ENCODE results near the gene WDR33.
"Not testable (repeated sequence)": the region's sequence is repeated elsewhere in the genome, so short reads cannot be mapped to it uniquely, and the experiment has no call there.

The WDR33 gene

DNA sequence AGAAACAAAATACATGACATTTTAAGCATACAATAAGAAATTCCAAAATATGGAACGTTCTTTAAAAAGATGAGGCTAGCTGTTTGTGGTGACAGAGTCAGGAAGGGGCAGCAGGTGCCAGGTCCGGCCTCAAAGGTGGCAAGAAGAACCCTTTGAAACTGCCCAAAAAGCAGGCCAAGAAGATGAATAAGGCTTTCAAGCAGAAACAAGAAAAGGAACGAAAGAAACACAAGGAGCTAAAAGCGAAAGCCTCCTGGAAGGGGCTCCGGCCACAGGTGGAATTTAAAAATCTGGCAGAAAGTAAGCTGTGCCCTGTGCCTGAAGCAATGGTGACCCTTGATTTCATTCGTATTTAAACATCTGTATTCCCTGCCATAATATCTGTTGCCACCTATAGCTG is 5.5 kb downstream of the WDR33 start:
- Histone ChIP-seq H3K27me3 (replicated peaks; ENCODE audit: control insufficient read depth, insufficient read depth, low read length) (no peaks in the 10 kb centered on the region), H3K36me3 (ENCODE audit: control insufficient read depth, insufficient read depth, low read length) (no peaks in the 10 kb centered on the region; the same call in 1 of the 2 replicates), H3K4me3 (replicated peaks; ENCODE audit: low read depth, low read length) (no peak overlapping the region)
- TF ChIP-seq, protein P1, sequence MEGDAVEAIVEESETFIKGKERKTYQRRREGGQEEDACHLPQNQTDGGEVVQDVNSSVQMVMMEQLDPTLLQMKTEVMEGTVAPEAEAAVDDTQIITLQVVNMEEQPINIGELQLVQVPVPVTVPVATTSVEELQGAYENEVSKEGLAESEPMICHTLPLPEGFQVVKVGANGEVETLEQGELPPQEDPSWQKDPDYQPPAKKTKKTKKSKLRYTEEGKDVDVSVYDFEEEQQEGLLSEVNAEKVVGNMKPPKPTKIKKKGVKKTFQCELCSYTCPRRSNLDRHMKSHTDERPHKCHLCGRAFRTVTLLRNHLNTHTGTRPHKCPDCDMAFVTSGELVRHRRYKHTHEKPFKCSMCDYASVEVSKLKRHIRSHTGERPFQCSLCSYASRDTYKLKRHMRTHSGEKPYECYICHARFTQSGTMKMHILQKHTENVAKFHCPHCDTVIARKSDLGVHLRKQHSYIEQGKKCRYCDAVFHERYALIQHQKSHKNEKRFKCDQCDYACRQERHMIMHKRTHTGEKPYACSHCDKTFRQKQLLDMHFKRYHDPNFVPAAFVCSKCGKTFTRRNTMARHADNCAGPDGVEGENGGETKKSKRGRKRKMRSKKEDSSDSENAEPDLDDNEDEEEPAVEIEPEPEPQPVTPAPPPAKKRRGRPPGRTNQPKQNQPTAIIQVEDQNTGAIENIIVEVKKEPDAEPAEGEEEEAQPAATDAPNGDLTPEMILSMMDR (IDR thresholded peaks at IDR 0.05; ENCODE audit: insufficient read depth, low read length, poor library complexity, severe bottlenecking) = no peak
- no peak for DNase-seq (ENCODE audit: extremely low read depth, insufficient read length)

DNA sequence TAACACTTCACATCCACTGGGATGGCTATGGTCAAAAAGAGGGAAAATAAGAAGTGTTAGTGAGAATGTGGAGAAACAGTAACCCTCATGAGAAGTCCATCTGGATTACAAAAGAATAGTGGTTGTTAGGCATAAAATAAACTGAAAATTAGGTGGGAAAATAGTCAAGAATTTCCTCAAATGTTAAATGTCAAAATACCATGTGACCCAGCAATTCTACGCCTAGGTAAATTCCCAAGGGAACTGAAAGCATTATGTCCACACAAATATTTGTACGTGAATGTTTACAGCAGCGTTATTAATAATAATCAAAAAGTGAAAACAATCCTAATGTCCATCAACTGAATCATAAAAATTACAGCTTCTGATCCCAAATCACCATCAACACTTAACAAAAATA is 11.0 kb downstream of the WDR33 start:
- Histone ChIP-seq H3K4me3 (replicated peaks; ENCODE audit: low read depth, low read length) (no peak overlapping the region), H3K27me3 (replicated peaks; ENCODE audit: control insufficient read depth, insufficient read depth, low read length) (no peaks in the 10 kb centered on the region), H3K36me3 (ENCODE audit: control insufficient read depth, insufficient read depth, low read length) (no peaks in the 10 kb centered on the region; the same call in 1 of the 2 replicates)
- TF ChIP-seq, protein P1 (IDR thresholded peaks at IDR 0.05; ENCODE audit: insufficient read depth, low read length, poor library complexity, severe bottlenecking) = no peak
- DNase-seq (ENCODE audit: extremely low read depth, insufficient read length) = no peak

DNA sequence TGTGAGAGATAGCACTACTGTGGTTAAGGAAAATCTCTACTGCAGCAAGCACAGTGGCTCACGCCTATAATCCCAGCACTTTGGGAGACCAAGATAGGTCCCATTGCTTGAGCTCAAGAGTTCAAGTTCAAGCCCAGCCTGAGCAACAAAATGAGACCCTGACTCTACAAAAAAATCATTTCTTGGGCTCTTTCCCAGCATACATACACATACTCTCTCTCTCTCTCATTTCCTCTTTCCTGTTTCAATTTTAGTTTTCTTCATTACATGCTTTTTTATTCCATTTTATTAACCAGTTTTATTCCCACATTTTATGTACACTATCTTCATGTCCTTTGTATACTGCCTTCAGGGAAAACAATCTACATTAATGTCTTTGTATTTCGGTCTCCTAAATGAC is 14.6 kb downstream of the WDR33 start:
- peak; percentile 7 for DNase-seq (ENCODE audit: extremely low read depth, insufficient read length)
- Histone ChIP-seq H3K27me3 (replicated peaks; ENCODE audit: control insufficient read depth, insufficient read depth, low read length) (no peaks in the 10 kb centered on the region), H3K4me3 (replicated peaks; ENCODE audit: low read depth, low read length) (no peak overlapping the region), H3K36me3 (ENCODE audit: control insufficient read depth, insufficient read depth, low read length) (no peaks in the 10 kb centered on the region; the same call in 1 of the 2 replicates)
- TF ChIP-seq, protein P1 (IDR thresholded peaks at IDR 0.05; ENCODE audit: insufficient read depth, low read length, poor library complexity, severe bottlenecking) = no peak

DNA sequence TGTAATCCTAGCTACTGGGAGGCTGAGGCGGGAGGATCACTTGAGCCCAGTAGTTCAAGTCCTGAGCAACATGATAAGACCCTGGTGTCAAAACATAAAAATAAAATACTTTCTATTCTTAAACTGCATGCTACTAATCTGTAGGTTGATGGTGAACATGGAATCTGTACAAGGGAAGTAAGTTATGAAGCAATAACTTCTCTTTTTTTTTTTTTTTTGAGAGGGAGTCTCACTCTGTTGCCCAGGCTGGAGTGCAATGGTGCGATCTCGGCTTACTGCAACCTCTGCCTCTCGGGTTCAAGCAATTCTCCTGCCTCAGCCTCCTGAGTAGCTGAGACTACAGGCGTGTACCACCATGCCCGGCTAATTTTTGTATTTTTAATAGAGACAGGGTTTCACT is 16.1 kb downstream of the WDR33 start:
- H3K27me3 ChIP-seq (replicated peaks; ENCODE audit: control insufficient read depth, insufficient read depth, low read length); DNase-seq (ENCODE audit: extremely low read depth, insufficient read length); H3K4me3 ChIP-seq (replicated peaks; ENCODE audit: low read depth, low read length); H3K36me3 ChIP-seq (ENCODE audit: control insufficient read depth, insufficient read depth, low read length): not testable (repeated sequence)

DNA sequence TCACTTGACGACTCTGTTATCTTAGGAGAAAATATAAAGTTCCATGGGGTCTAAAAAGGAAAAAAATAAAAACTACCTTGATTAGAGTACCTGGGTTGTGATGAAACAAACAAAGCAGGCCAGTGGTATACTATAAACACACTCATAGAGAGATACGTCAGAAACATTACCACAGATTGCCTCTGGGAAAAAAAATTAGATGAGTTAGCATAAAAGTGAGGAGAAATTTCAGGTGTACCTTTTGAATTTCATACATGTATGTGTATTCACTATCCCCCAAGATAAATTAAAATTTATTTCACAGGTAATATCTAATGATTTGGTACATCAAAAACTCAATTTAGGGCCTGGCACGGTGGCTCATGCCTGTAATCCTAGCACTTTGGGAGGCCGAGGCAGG is 18.2 kb downstream of the WDR33 start:
- Histone ChIP-seq H3K36me3 (ENCODE audit: control insufficient read depth, insufficient read depth, low read length) (no peaks in the 10 kb centered on the region; the same call in 1 of the 2 replicates), H3K27me3 (replicated peaks; ENCODE audit: control insufficient read depth, insufficient read depth, low read length) (no peaks in the 10 kb centered on the region), H3K4me3 (replicated peaks; ENCODE audit: low read depth, low read length) (no peak overlapping the region)
- TF ChIP-seq, protein P1 (IDR thresholded peaks at IDR 0.05; ENCODE audit: insufficient read depth, low read length, poor library complexity, severe bottlenecking) = no peak
- no peak for DNase-seq (ENCODE audit: extremely low read depth, insufficient read length)

DNA sequence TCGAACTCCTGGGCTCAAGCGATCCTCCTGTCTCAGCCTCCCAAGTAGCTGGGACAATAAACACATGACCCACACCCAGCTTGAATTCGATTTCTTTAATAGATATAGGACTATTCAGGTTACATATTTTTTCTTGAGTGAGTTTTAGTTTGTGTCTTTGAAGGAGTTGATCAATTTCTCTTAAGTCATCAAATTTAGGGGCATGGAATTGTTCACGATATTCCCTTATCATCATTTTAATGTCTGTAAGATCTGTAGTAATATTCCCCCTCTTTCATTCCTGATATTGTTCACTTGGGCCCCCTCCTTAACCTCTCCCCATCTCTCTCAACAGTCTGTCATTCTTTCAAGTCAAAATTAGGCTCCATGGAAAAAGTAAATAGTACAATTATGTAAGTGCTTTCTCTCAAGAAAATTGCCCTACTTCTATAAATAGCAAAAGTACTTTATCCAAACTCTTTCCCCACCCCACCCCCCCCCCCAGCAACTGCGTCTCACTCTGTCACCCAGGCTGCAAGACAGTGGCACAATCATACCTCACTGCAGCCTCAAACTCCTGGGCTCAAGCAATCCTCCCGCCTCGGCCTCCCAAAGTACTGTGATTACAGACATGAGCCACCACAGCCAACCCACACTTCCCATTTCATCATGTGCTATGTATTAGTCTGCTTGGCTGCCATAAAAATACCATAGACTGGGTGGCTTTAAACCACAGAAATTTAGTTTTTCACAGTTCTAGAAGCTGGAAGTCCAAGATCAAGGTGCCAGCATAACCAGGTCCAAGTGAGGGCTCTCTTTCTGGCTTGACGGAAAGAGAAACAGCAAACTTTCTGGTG is 20.1 kb downstream of the WDR33 start:
- no peak for DNase-seq (ENCODE audit: extremely low read depth, insufficient read length)
- TF ChIP-seq, protein P1 (IDR thresholded peaks at IDR 0.05; ENCODE audit: insufficient read depth, low read length, poor library complexity, severe bottlenecking) = no peak
- H3K36me3 ChIP-seq (ENCODE audit: control insufficient read depth, insufficient read depth, low read length) = no peaks in the 10 kb centered on the region; the same call in none of the 2 replicates
- no peaks in the 10 kb centered on the region for H3K27me3 ChIP-seq (replicated peaks; ENCODE audit: control insufficient read depth, insufficient read depth, low read length)
- H3K4me3 ChIP-seq (replicated peaks; ENCODE audit: low read depth, low read length) = no peak overlapping the region
